ENCODE results near the gene PRMT7.

DNA sequence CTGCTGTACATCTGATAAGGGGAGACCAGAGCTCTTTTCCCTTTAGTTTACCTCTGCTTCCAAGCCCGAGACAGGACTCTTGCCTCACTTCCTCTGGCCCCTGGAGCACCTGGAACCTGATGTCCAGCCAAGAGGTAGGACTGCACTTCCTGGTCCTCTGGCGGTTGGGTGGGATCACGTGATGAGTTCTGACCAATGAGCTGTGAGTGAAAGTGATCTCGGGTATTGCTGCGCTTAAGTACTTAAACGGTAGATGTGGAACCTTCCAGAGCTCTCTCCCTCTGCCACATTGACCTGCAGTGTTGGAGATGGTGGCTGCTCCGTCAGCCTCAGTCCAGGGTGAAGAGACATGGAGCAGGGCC, 70.5 kb downstream of the PRMT7 start:
- TF ChIP-seq, protein P1, sequence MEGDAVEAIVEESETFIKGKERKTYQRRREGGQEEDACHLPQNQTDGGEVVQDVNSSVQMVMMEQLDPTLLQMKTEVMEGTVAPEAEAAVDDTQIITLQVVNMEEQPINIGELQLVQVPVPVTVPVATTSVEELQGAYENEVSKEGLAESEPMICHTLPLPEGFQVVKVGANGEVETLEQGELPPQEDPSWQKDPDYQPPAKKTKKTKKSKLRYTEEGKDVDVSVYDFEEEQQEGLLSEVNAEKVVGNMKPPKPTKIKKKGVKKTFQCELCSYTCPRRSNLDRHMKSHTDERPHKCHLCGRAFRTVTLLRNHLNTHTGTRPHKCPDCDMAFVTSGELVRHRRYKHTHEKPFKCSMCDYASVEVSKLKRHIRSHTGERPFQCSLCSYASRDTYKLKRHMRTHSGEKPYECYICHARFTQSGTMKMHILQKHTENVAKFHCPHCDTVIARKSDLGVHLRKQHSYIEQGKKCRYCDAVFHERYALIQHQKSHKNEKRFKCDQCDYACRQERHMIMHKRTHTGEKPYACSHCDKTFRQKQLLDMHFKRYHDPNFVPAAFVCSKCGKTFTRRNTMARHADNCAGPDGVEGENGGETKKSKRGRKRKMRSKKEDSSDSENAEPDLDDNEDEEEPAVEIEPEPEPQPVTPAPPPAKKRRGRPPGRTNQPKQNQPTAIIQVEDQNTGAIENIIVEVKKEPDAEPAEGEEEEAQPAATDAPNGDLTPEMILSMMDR (IDR thresholded peaks at IDR 0.05) = no peak
- no peak for TF ChIP-seq POLR2A (IDR thresholded peaks at IDR 0.05)
